HG03045 (cell line): Measurements from ENCODE around the gene SIX5.

ENCODE experiments used
- ATAC-seq: cut with Tn5 transposase; IDR thresholded peaks from one replicate; pipeline ENCODE4 v1.9.1; 2021; ENCODE audit warnings: mild to moderate bottlenecking, moderate library complexity; ENCODE audit not compliant: unreplicated experiment

Gene SIX5

DNA sequence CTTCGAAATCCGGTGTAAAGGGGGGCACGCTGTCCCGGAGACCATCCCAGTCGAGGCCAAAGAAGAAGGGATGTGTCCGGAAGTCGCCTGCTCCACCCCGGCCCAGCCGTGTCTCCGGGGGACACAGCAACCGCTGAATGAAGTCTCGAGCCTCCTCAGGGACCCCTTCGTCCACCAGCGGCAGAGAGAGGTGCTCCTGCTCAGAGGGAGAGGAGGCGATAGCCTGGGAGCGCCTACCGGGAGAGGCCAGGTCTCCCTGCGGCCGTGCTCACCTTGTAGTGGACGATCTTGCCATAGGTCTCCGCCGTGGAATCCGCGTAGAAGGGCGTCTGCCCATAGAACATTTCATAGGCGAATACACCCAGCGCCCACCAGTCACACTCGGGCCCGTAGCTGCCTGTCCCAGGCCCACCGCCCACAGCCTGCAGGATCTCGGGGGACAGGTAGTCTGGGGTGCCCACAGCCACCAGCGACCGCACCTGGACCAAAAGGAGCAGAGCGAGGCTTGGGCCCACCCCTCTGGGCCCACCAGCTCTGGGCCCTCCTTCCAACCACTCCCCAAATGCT is 8.4 kb upstream of the SIX5 start:
- ATAC-seq = no peak

DNA sequence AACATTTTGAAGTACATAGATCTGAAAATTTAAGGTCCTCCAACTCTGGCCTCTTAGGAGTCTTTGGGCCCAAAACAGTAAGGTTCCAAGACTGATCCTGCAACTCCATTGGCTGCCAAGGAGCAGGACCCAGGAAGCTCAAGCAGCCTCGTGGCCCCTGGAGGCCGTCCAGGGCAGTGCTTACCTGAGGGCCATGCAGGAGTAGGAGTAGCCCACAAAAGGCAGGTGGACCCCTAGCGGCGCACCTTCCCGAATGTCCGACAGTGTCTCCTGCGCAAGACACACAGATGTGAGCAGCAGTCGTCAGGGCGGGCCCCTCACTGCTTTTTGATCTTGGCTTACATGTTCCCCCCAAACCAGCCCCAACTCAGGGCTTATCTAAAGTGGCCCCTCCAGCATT is 5.7 kb upstream of the SIX5 start:
- ATAC-seq = no peak

DNA sequence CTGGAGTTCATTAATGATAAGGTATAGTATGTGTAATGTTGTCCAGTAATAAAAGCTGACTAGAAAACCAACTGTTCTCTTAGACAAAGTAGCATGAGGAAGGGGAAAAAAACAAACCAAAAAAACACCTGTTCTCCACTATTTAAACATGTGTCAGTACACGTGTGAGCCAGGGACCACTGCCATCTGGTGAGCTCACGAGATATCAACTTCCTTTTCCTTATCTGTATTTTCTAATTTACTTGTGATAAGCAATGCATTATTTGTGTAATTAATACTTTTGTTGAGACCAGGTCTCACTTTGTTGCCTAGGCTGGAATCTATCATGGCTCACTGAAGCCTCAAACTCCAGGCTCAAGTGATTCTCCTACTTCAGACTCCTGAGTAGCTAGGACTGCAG is 4.3 kb upstream of the SIX5 start:
- ATAC-seq = no peak

DNA sequence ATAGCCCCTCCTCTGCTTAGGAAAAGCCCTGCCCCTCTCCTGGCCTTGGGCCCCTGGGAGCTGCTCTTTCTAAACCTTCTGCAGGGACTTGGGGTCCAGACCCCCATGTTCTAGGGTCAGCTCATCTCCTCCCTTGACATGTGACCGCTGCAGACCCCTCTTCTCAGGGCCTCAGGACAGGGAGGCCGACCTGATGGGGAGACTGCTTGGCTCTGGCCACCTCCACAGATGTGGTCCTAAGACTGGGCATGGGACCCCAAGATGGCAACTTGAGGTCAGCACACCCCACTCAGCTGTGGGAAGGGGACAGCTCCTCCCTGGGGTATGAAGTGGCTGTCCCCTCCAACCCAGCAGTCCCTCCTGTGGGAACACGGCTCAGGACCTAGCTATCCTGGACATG is 3.9 kb upstream of the SIX5 start:
- ATAC-seq = no peak

DNA sequence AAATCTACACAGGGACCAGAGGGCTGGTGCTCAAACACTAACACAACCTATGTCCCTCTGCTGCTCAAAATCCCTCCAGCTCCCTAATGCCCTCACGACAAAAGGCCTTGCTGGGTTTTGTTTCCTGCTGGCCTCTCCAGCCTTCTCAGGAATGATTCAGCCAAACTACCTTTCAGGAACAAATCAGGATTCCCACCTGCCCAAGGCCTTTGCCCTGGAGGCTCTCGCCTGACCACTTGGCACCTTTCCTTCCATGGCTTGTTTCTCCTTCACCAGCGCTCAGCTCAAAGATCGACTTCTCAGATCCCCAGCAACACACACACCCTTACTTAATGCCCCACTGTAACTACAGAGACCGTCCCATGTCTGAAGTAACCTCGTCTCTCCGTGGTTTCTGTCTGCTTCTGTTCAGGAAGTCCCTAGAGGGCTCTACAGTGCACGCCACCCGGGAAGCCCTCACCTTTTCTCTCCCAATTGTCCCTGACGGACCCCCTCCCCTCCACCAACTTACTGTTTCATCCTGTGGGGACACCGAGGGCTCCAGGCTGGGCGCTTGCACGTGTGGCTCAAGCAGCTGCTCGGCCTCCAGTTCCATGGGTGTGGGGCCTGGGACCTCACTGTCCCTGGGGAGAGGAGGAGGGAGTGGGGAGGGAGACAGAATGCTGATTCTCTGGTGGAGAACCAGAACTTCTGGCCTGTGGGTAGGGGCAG is 3.2 kb upstream of the SIX5 start:
- no peak for ATAC-seq

DNA sequence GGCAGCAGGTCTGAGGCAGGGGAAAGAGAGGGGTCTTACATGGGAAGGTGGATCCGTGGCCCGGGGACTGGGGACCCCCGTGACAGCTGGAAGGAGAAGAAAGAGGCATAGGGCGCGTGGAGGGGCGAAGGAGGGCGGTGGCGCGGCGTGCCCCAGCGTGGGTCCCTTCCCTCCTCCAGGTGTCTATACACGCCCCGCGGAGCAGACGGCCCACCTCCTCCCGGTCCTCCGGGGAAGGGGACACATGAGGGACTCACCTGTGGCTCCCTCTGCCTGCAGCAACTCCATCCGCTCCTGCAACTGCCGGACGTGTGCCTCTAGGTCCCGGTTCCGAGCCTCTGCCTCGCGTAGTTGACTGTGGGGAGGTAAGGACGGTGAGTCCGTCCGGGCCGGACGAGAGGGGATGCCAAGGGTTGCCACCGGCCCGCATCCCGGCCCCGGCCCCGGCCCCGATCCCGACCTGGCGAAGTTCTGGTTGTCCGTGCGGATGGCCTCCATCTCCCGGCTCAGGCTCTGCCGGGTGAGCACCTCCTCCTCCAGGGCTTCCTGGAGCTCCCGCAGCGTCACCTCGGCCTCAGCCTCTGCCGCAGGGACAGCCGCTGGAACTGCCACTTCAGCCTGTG is 2.4 kb upstream of the SIX5 start:
- no peak for ATAC-seq

DNA sequence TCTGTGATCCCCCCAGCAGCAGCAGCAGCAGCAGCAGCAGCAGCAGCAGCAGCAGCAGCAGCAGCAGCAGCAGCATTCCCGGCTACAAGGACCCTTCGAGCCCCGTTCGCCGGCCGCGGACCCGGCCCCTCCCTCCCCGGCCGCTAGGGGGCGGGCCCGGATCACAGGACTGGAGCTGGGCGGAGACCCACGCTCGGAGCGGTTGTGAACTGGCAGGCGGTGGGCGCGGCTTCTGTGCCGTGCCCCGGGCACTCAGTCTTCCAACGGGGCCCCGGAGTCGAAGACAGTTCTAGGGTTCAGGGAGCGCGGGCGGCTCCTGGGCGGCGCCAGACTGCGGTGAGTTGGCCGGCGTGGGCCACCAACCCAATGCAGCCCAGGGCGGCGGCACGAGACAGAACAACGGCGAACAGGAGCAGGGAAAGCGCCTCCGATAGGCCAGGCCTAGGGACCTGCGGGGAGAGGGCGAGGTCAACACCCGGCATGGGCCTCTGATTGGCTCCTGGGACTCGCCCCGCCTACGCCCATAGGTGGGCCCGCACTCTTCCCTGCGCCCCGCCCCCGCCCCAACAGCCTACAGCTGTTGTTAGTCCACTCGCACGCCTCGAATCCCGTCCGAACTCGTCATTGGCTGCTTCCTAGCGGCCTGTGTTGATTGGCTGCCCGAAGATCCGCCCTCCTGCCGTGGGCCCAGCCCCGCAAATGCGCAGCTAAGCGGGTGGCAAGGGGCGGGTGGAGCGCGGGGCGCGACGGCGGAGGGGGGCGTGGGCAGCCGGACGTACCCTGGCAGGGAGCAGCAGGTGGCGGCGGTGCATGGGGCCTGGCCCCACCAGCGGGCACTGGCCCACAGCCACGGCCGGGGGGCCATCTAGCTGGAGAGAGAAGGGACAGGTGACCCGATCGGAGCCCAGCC is 1.4 kb upstream of the SIX5 start:
- ATAC-seq = peak; percentile 43

DNA sequence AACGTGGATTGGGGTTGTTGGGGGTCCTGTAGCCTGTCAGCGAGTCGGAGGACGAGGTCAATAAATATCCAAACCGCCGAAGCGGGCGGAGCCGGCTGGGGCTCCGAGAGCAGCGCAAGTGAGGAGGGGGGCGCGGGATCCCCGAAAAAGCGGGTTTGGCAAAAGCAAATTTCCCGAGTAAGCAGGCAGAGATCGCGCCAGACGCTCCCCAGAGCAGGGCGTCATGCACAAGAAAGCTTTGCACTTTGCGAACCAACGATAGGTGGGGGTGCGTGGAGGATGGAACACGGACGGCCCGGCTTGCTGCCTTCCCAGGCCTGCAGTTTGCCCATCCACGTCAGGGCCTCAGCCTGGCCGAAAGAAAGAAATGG is 754 bp upstream of the SIX5 start:
- ATAC-seq = no peak

DNA sequence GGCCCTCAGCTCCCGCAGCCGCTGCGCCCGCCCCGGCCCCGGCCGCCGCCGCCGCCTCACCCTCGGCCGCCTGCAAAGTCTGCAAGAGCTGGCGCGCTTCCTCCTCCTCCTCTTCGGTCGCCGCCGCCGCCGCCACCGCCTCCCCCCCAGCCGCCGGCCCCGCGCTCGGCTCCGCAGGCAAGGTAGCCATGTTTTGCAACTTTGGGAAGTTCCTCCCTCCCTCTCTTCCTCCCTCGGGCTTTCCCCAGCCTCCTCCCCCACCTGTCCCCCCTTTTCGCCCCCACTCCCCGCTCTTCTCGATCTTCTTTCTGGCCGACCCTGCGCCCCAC is 433 bp downstream of the SIX5 start:
- no peak for ATAC-seq

DNA sequence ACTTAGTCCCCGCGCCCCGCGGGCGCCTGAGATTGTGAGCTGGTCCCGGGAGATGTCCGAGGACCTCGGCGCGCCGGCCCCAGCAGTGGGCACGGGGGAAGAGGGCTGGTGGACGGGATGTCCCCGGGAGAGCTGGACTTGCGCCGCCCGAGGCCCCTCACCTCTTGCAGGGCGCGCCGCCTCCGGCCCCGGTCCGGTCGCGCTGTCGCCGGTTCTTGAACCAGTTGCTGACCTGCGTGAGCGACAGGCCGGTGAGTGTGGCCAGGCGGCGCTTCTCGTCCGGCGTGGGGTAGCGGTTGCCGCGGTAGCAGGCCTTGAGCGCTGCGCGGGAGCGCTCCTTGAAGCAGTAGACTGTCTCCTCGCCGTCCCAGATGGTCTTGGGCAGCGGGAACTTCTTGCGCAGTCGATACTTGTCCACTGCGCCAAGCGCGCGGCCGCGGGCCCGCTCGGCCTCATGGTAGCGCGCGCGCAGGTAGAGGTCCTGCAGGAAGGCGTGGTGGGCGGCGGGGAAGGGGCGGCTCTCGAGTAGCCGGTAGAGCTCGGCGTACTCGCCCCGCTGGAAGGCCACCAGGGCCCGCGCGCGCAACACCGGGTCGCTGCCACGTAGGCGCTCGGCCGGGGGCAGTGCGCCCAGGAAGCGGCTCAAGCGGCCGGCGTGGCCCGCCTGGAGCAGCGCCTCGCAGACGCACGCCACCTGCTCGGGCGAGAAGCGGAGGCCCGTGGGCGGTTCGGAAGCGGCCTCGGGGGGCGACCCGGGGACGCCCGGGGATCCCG is 984 bp downstream of the SIX5 start:
- ATAC-seq = no peak

DNA sequence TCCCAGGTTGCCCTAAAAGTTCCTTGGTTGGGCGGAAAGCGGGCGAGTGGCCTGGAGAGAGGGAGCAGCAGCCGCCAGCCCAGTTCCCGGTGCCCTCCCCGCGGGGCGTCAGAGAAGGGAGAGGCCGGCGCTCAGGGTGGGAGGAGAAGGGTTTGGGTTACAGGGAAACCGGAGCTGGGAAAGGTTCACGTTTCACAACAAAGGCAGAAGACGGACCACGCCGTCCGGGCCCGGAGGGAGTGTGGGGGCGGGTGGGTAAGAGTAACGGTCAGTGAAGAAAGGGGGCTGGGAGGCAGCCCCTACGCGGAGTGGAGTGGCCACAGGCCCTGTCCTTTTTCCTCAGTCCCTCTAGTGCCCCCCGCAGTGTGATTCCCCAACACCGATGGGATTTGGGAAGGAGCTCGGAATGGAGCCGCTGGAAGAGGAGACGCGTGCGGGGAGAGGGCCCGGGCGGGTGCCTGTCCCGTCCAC is 1.6 kb downstream of the SIX5 start:
- no peak for ATAC-seq

DNA sequence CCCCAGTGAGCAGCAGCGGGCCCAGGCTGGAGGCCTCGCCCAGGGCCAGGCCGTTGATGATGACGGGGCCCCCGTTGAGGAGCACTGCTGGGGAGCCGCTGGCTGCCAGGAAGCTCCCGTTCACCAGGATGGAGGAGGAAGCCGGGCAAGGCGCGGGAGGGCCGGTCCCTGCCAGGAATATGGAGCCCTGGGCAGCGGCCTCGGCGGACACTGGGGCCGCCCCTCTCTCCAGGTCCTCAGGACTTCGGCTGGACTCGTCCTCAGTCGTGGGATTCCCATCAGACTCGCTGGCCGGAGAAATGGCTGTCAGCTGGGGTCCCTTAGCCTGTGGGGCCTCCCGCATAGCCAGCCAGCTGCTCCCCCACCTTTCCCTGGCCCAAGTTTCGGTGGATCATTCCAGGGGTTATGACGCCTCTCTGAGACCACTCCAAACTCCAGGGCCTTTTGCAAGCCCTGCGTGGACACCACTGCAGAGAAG is 2.1 kb downstream of the SIX5 start:
- no peak for ATAC-seq

DNA sequence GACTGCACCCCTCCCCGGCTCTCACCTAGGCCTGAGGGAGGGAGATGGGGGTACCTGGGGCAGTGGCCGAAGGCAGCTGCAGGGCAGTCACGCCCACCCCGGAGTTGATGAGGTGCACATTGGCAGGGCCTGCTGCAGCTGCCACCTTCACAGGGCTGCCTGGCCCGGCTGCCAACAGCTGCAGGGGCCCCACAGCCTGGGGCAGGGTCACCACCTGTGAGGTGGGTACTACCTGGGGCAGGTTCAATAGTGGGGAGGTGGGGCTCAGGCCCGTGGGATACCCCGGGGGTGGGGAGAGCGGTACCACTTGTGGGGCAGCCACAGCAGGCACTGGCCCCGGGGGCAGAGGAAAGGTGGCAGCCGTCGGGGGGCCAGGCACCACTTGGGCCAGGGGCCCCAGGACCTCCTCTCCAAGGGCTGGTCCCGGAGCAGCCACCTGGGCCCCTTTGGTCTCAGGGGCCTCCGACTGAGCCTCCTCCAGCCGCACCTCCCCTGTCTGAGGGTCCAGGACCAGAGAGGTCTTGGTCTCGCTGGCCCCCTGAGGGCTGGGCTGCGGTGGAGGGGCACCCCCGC is 2.7 kb downstream of the SIX5 start:
- ATAC-seq = no peak

DNA sequence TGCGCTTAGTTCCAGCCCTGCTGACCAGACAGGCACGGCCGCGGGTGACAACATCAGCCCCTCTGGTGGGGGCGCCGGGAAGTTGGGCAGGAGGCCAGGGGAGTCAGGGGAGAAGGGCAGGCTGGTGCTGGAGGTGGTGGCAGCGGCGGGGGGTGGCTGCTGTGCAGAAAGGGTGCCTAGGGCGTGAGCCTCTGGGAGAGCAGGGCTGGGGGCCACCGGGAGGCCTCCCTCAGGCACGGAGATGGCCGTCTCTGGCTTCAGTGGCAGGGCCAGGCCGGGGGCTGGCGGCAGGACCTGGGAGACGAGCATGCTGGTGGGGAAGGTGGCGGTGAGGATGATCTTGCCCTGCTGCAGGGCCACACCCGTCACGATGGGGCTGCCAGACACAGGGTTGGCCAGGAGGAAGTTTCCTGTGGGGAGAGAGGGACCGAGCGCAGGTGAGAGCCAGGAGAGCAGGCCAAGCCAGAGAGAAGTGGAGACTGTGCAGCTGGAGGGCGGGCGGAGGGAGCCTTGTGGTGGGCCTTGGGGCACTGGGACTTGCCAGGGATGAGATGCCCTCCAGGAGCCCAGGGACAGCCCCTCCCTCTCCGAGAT is 3.3 kb downstream of the SIX5 start:
- no peak for ATAC-seq

DNA sequence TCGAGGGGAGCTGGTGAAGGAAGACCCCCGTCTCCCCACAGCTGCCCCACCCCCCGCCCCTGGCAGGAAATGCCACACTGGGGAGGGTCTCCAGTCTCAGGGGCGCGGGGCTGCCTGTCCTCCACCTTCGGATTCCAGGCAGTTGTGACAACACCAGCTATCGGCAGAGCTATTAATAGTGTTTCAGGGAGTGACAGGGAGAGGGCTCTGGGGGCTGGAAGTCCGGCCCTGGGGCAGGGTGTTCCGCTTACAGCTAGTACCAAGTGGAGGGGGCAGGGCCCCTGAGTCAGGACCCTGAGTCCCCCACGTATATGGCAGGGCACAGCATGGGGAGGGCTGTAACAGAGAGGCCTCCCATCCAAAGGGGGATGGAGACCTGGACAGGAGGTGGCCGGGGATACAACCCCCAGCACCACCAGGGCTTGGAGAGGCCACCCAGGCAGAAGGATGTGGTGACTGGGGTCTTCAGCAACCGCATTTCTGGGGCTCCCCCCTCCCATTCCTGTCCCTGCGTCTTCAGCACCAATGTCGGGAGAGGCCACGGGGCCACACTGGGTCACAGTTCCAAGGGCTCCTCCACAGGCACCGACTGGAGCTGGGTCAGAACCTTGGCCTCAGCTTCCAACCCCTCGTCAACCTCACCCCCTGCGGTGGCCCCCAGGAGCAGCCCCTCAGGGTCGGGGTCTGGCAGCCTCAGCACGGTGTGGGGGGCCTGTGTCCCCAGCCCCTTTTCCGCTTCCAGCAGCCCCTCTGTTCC is 3.9 kb downstream of the SIX5 start:
- ATAC-seq = no peak

DNA sequence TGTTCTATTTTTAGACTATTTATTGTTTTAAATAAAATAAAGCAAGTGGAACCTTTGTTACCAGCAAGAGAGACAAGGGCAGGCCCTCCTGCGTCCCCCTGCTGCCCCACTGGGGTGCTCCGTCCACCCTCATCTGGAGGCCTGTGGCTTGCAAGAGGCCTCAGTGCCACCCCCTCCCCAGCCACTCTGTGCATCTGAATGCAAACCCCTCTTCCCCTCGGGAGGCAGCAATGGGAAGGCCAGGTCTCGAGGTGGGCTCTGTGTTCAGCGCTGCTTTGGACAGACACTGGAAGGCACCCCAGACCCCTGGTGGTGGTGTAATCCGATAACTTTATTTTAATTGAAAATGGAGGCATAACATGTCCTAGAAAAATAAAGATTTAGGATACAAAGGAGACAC is 4.6 kb downstream of the SIX5 start:
- no peak for ATAC-seq

DNA sequence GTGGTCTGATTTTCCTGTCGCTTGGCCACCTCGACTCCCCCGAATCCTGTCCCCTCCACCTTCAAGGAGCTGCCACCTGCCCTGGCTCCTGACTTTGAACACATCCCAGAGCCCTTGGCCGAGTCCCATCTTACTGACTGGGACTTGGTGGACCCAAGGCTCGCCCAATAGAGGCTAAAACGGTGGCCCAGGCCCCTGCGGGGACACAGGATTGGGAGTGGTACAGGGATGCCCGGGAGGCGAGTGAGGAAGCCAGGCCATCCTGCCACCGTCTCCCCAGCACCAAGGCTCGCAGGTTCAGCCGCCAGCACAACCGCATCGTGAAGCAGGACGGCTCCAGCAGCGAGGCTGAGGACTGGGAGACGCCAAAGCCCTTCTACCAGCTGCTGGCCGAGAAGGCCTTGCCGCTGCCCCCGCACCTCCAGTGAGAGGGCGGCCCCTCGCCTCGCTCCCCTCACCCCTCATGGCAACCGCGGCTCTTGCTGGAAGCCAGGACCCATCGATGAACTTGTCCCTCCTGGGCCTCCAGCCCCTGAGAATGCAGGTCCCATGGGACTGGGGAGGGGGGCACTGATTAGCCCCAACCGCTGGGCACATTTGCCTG is 5.3 kb downstream of the SIX5 start:
- no peak for ATAC-seq

DNA sequence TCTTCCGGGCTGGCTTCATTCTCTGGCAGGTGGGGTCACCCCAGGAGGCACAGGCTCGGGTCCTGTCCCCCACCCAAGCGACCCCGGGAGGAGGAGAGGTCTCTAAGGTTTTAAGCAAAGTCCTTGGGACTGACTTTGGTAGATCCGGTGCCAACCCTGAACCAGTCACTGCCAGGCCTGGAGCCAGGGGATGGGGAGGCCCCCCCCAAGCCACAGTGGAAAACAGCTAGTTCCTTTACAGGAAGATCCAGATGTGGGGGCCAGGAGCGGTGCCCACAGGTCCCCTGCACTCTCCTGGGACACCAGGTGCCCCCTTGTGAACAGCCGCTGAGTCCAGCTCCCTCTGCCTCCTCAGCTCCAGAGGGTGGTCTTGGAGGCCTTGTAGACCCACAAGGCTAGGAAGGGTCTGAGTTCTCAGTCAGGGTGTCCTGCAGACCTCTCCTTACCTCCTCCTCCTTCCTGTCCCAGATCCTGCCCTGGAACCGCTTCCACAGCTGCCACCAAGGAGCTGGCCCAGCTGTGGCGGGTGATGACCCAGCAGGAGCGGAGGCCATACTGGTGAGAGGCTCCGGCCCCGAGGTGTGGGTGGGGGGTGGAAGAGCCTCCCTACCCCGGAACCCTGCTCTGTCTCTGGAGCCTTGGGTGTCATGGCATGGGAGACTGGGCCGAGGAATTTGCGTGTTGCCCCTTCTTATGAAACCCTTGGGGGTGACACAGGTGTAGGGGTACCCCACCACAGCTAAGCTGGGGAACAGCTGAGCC is 6.0 kb downstream of the SIX5 start:
- no peak for ATAC-seq
